Prostate gland (tissue), 2 donors: ENCODE data around the gene SLC25A29.
"Not testable (repeated sequence)": the region's sequence is repeated elsewhere in the genome, so short reads cannot be mapped to it uniquely, and the experiment has no call there.

ENCODE experiments used
- CTCF ChIP-seq, 4 experiments: fragments of 200-600 bp in 2 of 4; fragments of 450-650 bp in 2 of 4; sonication (generic) in 2 of 4; IDR thresholded peaks; 1 replicate in 3 of 4; 2 replicates in 1 of 4; pipeline ENCODE4 v1.5.1; 2016 to 2019; ENCODE audit warnings: antibody characterized with exemption in 4 of 4, mild to moderate bottlenecking in 2 of 4, moderate library complexity in 2 of 4
- POLR2A ChIP-seq: fragments of 450-650 bp; IDR thresholded peaks from one replicate; pipeline ENCODE4 v1.6.1; 2016; ENCODE audit warnings: antibody characterized with exemption, mild to moderate bottlenecking

- not testable (repeated sequence) for TF ChIP-seq CTCF (IDR thresholded peaks at IDR 0.05); POLR2A
Measured at GRCh38 chr14:100287998-100288295, 18.3 kb downstream of the SLC25A29 start.
